ENCODE measurements around the gene CP. TPM values are rescaled to one million over a fixed set of nuclear protein-coding genes. Genes with fewer than 3 reads are reported as not detected.
"Not testable (repeated sequence)": the region's sequence is repeated elsewhere in the genome, so short reads cannot be mapped to it uniquely, and the experiment has no call there.

CP gene
- total RNA-seq: 1.7 TPM

GRCh38 chr3:149221783-149222517 lies at the start of gene CP:
Gene CP (minus strand): TSS chr3:149221829. CDS start chr3:149221792, 37 bp downstream.
- DNase-seq: no peak

DNA sequence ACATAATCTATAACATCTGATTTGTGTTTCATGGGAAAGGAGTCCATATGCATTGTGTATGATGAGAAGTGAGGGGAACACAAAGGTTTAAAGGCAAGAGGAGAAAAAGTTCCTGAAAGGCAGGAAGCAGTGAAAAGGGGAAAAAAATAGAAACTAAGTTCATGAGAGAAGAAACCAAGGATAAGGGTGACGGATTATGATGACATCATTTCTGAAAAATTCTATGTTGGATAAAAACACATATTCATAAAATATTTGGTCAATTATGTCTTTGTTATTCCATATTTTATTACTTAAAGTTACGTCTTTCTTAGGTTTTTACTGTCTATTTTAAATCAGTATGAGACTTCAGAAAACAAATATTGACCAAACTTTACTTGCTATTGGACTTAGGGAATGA lies 48.6 kb upstream of the CP start:
- DNase-seq: no peak

GRCh38 chr3:149269687-149270086 lies 48.1 kb upstream of the CP start:
- no peak for DNase-seq

DNA sequence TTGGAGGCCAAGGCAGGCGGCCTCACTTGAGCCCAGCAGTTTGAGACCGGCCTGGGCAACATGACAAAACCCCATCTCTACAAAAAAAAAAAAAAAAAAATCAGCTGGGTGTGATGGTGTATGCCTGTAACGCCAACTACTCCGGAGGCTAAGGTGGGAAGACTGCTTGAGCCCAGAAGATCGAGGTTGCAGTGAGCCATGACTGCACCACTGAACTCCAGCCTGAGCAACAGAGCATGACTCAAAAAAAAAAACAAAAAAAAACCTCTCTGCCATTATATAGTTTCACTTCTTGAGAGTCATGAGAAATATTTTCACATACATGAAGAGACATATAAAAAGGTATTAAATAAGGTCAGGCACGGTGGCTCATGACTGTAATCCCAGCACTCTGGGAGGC lies 45.9 kb upstream of the CP start:
- DNase-seq: no peak

- no peak for DNase-seq
Observed at GRCh38 chr3:149266736-149267135, 45.1 kb upstream of the CP start.

DNA sequence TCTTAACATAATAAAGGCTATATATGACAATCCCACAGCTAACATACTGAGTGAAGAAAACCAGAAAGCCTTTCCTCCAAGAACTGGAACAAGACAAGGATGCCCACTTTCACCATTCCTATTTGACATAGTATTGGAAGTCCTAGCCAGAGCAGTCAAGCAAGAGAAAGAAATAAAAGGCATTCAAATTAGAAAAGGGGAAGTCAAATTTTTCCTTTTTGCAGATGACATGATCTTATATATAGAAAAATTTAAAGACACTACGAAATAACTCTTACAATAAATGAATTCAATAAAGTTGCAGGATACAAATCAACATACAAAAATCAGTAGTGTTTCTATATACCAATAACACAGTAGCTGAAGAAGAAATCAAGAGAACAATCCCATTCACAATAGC lies 42.2 kb upstream of the CP start:
- DNase-seq: no peak

DNA sequence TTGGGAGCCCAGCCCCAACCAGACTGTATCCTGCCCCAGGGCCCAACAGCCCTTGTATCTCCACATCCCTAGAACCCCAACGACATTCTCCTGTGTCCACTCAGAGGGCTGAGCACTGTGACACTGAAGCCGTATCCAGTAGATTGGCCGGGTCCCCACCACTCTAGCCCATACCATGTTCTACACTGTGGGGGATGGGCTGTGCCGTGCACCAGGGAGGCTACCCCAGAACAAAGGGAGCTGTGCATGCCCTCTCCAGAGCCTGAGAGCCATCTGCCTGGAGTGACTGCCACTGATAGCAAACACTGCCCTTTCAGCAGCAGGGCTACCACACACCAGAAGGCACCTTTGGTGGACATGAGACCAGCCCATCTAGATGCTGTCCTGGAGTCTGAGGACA lies 37.1 kb upstream of the CP start:
- no peak for DNase-seq

DNA sequence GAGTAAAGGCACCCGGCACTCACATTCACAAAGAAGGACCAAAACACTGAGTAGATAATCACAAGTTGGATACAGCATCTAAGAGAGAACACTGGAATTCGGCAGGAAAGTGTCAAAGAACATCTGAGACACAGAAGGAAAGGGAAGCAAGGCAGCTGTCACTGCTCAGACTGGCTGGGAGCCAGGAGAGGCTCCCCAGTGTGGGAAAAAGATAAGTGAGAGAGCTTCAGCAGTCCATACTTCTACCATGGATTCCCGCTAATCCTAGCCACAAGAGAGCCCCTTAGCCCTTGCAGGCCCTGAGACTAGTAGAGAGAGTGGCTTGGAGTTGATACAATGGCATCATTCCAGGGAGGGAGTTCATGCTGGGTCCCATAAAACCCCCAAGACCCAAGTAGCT lies 36.7 kb upstream of the CP start:
- no peak for DNase-seq

DNA sequence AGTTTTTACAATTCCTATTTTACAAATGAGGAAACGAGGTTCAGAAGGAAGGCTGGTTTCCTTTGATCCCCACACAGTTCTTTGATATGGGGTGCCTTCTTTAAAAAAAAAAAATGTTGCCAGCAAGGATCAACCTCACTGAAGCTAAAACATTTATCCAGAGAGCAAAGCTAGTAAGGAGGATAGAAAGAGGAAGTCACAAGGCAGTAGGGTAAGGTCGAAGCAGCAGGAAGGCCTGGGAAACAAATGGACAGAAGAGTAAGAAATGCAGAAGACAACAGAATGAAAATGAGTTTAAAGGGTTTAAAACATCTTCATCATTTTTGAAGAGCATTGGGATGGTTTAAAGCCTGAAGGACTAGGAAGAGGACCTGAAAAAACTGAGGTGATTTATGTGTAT lies 30.6 kb upstream of the CP start:
- DNase-seq: no peak

GRCh38 chr3:149251186-149251585 lies 29.6 kb upstream of the CP start:
- no peak for DNase-seq

GRCh38 chr3:149247929-149248691 lies 26.5 kb upstream of the CP start:
- no peak for DNase-seq

DNA sequence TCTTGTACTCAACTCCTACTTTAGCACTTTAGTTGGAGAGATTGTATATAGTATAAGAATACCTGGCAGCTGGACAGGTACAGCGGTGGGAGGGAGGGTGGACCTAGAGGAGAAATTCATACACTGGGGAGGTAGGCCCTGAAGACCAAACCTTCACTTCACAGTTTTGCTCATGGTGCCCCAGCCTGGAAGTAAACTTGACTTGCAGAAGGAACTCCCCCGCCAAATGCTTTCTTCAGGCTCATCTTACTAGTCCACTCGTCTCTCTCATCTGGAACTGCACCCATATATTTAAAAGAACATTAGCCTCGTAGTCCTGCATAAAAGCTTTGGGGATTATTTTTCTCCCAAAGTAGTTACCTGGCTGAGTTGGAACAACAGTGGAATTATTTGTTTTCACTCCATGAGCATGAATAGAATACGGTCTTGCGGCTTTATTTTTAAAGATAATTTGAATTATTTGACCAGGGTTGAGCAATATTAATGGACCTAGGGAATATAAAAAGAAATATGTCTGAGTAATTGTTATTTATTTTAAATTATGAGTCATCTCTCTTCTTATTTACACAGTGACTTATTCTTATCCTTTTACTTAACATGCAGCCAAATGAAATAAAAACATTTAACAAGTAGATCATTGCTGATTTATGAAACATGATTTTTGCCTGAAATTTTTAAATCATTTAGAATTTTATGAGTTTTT lies 25.5 kb upstream of the CP start:
- no peak for DNase-seq

- no peak for DNase-seq
Observed at GRCh38 chr3:149245738-149246451, 24.3 kb upstream of the CP start.

GRCh38 chr3:149243540-149243939 lies 21.9 kb upstream of the CP start:
- DNase-seq: no peak

GRCh38 chr3:149239357-149239936 lies 17.8 kb upstream of the CP start:
- no peak for DNase-seq

GRCh38 chr3:149238268-149238667 lies 16.6 kb upstream of the CP start:
- not testable (repeated sequence) for DNase-seq

- no peak for DNase-seq
Observed at GRCh38 chr3:149235599-149236424, 14.2 kb upstream of the CP start.

DNA sequence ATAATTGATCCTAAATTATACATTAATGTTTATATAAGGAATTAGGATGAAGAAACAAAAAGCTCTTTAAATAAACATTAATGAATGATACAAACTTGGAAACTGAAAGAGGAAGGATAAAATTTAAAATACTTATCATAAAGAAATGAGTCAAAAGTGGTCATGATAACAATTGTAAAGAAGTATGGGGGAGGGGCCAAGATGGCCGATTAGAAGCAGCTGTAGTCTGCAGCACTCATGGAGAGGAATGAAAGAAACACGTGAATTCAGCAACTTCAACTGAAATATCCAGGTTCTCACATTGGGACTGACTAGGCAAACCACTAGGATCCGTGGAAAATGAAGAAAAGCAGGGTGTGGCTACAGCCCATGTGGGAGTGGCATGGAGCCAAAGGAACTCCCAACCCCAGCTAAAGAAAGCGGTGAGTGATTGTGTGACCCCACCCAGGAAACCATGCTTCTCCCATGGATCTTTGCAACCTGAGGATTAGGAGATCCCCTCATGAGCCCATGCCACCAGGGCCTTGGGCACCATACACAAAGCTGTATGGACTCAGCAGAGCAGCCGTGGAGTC lies 13.1 kb upstream of the CP start:
- no peak for DNase-seq

GRCh38 chr3:149233323-149233722 lies 11.7 kb upstream of the CP start:
- no peak for DNase-seq

DNA sequence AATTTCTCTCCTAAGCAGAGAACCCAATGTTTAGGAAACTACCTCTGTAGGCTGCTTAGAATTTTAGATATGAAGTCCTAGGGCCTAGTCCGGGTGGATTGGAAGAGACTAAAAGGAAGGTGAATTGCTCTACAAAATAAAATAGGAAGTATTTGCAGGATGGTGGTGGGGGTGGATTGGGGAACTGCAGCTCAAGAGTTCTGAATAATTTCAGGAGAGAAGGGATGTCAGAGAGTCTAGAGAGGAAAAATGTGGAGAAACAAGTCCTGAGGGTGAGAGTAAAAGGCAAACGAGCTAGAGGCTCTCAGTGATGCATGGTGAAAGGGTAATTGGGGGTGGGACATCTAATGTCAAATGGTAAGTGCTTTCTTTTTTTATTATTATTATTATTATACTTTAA lies 10.2 kb upstream of the CP start:
- no peak for DNase-seq
